ENCODE measurements around the gene HOPX.
"Not testable (repeated sequence)": the region's sequence is repeated elsewhere in the genome, so short reads cannot be mapped to it uniquely, and the experiment has no call there.

The HOPX gene

GRCh38 chr4:56622176-56622575 is 58.9 kb downstream of the HOPX start:
- DNase-seq, result no peak

GRCh38 chr4:56619816-56620215 is 61.3 kb downstream of the HOPX start:
- no peak for DNase-seq

GRCh38 chr4:56619160-56619559 is 61.9 kb downstream of the HOPX start:
- DNase-seq, result no peak

GRCh38 chr4:56618734-56619133 is 62.4 kb downstream of the HOPX start:
- no peak for DNase-seq

- no peak for DNase-seq
Observed at GRCh38 chr4:56613101-56613862, 67.8 kb downstream of the HOPX start.

- no peak for DNase-seq
Observed at GRCh38 chr4:56612282-56612681, 68.8 kb downstream of the HOPX start.

GRCh38 chr4:56611501-56611900 is 69.6 kb downstream of the HOPX start:
- no peak for DNase-seq

GRCh38 chr4:56610170-56610569 is 70.9 kb downstream of the HOPX start:
- not testable (repeated sequence) for DNase-seq

GRCh38 chr4:56607926-56608325 is 73.2 kb downstream of the HOPX start:
- DNase-seq, result no peak

GRCh38 chr4:56606385-56606784 is 74.7 kb downstream of the HOPX start:
- DNase-seq, result no peak

GRCh38 chr4:56605464-56605863 is 75.6 kb downstream of the HOPX start:
- not testable (repeated sequence) for DNase-seq

GRCh38 chr4:56603297-56603696 is 77.8 kb downstream of the HOPX start:
- DNase-seq, result no peak
